HG02678 (cell line): ENCODE results near the gene RALGAPA1.
"Not testable (repeated sequence)": the region's sequence is repeated elsewhere in the genome, so short reads cannot be mapped to it uniquely, and the experiment has no call there.

Source experiments
- ATAC-seq: cut with Tn5 transposase; IDR thresholded peaks from one replicate; pipeline ENCODE4 v1.9.1; 2021; ENCODE audit warnings: mild to moderate bottlenecking, moderate library complexity; ENCODE audit not compliant: unreplicated experiment

Gene RALGAPA1

DNA sequence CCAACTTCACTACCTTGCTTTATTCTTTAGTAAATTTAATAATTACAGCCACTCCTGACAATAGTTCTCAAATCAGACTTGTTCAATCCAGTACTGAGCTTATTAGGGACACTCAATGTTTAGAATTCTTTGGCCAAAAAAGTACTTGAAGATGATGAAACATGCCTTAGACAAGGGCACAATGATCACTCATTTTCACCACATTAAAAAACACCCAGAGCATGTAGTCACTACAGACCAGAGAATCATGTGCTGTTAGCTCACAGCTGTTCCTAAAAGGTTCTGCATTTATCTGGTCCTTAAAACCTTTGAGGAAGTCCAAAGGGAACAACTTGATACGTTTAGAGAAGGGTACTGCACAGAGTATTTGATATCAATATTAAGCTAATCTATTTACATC, 176.4 kb downstream of the RALGAPA1 start:
- no peak for ATAC-seq

DNA sequence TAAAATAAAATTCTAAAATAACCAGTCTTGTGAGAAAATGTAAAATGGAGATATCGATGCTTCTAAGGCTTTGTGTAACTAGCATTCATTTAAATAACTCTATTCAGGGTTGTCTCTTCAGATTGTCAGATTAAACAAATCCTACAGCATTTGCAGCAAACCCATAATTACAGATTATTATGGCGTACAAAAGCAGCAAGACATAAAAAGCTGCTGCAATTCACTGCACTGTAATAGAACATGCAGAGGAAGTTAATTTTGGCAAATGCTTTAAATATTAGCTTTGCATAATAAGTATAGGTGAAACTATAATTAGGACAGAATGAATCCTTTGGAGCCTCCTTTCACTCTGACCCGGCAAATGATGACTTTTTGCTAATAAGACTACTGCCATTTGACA, 176.8 kb downstream of the RALGAPA1 start:
- ATAC-seq: no peak

DNA sequence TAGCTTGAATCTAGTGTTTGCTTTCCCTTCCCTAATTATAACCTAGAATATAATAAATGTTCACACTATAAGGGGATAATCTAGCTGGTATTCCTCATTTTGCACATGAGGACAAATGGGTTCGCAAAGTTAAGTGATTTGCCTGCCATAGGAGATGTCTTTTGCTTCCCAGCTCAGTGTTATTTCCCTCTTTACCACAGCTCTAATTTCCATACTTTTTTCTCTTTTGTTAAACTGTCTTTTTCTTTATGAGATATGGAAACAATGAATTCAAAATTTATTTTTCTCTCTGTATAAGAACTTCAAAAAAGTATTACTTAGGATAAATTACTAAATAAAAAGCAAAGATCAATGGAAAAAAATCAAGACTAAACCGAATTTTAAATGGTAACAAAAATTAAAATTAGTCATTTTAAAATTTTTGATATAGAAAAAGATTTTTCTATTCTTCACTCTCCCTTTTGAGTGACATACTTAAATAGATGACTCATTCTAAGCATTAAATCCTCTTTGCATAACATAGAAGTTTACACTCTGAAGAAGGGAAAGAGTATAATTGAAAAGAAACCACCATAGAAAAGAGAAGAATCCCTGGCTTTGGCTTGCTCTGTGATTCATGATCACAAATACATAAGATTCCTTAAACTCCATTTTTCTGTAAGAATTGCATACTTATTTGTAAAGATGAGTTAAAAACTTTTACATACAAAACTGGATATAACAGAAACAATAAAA, 177.9 kb downstream of the RALGAPA1 start:
- ATAC-seq: no peak

DNA sequence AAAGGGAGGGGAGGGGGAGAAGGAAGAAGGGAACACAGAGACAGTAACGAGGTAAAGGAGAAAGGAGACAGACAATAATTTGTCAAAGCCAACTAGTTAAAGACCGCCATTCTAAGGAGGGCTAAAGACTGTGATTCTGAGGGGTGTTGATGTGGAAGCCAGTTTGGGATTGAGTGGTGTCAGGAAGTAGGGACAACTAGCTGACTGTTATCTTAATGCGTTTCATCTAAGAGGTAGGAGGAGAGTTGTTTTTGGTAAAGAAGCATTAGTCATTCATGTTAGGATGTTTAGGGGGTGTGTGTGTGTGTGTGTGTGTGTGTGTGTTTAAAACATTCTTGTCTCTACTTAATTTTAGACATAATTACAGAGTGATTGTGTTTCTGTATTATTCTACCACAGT, 180.1 kb downstream of the RALGAPA1 start:
- ATAC-seq: no peak

DNA sequence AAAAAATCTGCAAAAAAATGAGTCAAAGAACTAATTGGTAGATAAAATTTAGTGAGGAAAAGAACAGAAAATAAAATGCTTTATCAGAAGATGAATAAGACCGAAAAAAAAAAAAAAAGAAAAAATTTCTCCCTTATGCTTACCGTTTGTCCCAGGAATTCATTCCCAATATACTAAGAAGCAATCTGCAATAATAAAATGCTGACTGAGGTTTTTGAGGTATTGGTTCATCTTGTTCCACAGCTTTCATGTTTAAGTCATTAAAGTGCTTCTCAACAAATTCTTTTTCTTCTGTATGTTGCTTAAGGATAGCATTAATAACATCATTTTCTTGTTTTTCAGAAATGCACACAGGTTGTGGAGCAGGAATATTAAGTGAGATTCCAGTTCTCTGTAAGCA, 182.1 kb downstream of the RALGAPA1 start:
- ATAC-seq: not testable (repeated sequence)

DNA sequence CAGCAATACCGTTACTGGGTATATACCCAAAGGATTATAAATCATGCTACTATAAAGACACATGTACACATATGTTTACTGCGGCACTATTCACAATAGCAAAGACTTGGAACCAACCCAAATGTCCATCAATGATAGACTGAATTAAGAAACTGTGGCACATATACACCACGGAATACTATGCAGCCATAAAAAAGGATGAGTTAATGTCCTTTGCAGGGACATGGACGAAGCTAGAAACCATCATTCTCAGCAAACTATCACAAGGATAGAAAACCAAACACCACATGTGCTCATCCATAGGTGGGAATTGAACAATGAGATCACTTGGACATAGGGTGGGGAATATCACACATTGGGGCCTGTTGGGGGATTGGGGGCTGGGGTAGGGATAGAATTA, 187.1 kb downstream of the RALGAPA1 start:
- ATAC-seq: not testable (repeated sequence)

DNA sequence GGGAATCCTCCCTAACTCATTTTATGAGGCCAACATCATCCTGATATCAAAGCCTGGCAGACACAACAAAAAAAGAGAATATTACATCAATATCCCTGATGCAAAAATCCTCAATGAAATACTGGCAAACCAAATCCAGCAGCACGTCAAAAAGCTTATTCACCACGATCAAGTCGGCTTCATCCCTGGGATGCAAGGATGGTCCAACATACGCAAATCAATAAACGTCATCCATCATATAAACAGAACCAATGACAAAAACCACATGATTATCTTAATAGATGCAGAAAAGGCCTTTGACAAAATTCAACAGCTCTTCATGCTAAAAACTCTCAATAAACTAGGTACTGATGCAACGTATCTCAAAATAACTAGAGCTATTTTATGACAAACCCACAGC, 189.1 kb downstream of the RALGAPA1 start:
- ATAC-seq: not testable (repeated sequence)

DNA sequence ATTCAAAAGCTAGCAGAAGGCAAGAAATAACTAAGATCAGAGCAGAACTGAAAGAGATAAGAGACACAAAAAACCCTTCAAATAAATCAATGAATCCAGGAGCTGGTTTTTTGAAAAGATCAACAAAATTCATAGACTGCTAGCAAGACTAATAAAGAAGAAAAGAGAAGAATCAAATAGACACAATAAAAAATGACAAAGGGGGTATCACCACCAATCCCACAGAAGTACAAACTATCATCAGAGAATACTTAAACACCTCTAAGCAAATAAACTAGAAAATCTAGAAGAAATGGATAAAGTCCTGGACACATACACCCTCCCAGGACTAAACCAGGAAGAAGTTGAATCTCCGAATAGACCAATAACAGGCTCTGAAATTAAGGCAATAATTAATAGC, 189.6 kb downstream of the RALGAPA1 start:
- not testable (repeated sequence) for ATAC-seq

DNA sequence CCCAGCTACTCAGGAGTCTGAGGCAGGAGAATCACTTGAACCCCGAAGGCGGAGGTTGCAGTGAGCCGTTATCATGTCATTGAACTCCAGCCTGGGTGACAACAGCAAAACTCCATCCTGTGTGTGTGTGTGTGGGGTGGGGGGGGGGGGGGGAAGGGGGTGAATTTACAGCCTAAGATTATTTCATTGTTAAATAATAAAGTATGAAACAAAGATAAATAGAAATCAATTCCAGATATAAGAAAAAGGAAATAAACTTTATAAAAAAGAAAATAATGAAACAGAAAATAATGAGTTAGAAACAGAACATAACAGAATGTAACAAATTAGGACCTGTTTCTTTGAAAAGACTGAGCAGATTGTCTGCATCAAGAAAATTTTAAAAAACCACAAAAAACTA, 191.6 kb downstream of the RALGAPA1 start:
- no peak for ATAC-seq

DNA sequence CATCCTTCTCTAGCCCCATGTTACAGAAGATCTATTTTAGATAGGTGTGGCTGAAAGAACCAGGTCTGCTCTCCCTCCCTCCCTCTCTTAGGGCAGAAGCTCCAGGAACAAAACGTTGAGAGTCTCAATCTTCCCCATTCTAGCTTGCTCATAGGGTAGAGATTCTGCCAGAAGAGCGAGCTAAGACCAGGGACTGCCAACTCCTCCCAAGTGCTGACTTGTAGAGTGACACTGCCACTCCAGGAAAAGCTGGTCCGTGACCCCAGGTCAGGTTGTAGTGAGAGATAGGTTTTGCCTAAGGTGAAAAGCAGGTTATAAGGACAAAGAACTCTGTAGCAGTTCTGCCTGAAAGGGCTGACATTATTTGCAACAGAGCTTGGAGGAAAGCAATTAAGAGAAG, 201.7 kb downstream of the RALGAPA1 start:
- ATAC-seq: no peak

DNA sequence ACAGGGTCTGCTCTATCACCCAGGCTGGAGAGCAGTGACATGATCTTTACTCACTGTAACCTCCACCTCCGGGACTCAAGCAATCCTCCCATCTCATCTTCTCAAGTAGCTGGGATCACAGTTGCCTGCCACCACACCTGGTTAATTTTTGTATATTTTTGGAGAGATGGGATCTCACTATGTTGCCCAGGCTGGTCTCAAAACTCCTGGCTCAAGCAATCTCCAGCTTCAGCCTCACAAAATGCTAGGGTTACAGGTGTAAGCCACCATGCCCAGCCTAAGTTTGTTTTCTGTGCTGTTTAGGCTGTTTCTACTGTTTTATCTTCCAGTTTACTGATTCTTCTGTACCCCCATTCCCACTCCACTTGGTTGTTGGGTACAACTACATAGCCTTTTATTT, 208.8 kb downstream of the RALGAPA1 start:
- ATAC-seq: no peak

DNA sequence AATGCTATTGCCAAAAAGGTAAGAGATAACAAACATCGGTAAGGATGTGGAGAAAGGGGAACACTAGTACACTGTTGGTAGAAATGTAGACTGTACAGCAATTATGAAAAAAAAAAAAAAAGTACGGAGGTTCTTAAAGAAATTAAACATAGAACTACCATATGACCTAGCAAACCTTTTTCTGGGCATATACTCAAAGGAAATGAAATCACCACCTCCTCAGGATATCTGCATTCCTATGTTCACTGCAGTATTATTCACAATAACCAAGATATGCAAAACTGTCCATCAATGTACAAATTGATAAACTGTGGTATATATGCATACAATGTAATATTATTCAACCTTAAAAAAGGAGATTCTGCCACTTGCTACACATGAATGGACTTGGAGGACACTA, 214.5 kb downstream of the RALGAPA1 start:
- no peak for ATAC-seq

DNA sequence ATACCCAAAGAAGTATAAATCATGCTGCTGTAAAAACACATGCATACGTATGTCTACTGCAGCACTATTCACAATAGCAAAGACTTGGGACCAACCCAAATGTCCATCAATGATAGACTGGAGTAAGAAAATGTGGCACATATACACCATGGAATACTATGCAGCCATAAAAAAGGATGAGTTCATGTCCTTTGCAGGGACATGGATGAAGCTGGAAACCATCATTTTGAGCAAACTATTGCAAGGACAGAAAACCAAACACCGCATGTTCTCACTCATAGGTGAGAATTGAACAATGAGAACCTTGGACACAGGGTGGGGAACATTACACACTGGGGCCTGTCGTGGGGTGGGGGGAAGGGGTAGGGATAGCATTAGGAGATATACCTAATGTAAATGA, 221.7 kb downstream of the RALGAPA1 start:
- ATAC-seq: not testable (repeated sequence)

DNA sequence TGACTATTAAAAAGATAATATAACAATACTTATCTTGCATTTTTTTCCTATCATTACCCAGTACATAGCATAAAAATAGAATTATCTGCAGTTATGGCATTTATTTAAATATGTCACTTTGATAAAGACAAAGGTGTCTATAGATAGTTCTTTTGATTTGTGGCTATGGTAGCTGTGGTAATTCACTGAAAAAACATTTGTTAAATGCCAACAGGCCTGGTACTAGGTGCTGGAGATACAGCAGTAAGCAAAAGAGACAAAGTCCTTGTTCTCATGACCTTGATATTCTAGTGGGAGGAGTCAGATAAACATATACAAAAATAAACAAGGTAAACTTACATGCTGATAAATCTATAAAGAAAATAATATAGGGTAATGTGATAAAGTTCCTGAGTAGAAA, 230.5 kb downstream of the RALGAPA1 start:
- ATAC-seq: no peak

DNA sequence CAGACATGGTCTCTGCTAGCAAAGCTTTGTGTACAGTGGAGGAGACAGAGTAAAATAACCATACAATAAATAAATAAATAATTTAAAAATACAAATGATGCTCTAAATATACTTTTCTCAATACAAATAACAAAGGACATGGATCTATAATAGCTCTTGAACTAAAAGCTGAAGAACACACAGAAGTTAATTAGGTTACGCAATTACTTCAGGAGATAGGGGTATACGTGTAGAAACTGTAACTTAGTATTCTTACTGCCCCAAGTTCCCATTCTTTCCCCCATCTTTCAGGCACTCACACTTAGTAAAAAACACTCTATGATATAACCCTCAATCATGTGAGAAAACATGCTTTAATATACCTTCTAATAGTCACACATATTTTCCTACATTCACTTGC, 231.0 kb downstream of the RALGAPA1 start:
- ATAC-seq: no peak

DNA sequence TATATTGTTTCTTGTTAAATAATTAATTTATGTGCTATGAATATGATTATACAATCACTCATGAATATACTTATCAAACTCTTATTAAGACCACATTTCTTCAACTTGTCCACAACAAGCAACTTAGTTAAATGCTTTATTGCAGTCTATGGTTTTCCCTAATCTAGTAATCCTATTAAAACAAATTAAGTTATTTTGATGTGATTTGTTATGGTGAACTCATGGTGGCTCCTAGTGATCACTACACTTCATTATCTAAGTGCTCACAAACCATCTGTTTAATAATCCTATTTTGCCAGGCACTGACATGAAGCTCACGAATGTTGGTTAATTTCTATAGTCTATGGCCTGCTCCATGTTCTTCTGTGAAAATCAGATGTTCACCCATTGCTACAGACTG, 232.2 kb downstream of the RALGAPA1 start:
- no peak for ATAC-seq

DNA sequence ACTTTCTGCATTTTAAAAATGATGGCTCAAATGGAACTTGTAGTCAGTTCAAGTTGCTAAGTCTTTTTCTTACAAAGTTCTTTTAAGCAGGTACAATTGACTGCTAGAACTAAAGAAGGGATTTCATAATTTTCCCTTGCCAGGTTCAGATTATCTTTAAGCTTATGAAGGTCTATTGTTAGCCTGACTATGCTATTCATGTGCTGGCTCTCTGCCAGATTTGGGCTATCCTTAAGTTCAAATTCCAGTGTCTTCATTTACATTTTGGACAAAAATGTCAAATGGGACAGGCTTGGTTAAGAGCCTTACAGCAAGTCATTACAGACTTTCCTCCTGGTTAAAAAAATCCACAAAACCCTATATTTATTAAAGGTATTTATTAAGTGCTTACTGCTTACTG, 232.8 kb downstream of the RALGAPA1 start:
- no peak for ATAC-seq

DNA sequence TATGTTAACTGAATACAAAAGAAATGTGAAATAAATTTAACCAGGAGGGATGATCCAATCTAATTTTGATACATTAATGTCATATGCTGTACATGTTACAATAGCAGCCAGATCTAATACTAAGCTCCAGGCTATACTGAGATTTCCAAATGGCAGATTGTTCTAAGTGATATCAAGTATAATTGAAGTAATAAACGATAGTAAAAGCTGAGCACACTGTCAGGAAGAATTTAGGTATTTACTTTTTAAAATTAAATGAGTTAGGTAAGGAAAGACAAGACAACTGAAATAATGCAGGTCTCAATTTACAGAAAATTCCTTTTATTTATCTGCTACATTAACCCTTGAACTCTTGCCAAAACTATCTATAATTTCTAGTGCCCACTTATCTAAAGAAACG, 235.2 kb downstream of the RALGAPA1 start:
- ATAC-seq: no peak

DNA sequence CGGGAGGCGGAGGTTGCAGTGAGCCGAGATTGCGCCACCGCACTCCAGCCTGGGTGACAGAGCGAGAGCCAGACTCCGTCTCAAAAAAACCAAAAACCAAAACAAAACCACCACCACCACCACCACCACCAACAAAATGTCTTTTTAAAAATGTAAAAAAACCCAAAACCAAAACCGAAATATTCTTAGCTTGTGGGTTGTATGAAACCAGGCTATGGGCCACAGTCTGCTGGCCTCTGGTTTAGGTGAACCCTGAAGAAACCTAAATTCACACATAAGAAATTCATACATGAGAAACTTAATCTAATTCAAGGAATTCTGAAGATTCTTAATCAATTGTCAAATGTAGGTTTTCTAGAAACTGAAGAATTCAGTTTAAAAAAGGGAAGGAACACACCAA, 237.5 kb downstream of the RALGAPA1 start:
- peak; percentile 48 for ATAC-seq

DNA sequence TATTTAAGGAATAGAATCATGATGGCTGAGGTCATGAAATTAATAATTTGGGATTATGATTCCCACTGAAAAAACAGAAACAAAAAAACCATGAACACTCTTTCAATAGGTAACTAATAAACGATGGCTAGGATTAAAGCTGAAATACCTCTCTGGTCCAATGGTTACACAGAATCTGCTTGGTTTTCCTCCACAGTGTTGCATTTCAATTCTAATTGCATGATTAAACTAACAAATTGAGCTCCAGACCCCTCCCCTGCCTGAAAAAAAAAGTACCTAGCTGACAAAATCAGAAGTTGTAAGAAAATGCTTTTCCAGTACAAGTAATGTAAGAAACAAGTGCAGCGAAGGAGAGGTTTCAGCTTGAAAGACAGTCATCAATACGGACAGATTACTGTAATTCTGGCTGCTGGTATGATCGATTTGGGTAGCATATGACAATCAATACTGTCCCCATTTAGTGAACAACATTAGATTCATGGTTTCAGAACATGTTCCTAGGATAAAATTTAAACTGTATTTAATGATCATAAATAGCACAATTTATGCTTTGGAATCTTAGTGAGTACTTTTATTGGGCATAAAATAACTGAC, 243.1 kb downstream of the RALGAPA1 start:
- ATAC-seq: no peak

DNA sequence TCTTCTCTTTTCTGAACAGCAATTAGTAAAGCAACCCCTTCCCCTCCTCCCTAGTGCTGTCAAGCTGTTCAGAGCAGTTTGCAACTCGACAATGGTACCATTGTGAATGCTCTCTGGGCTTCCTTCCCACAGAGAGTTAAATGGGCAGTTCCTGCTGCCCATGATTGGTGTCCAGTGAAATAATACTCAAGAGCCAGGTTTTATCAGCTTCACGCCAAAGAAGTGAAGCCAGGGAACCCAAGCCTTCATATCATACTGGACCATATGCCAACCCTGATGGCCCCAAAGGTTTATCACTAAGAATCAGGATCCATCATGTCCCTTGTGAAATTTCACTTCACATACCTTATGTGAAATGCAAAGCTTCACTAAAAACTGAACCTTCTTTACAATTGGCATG, 250.4 kb downstream of the RALGAPA1 start:
- no peak for ATAC-seq

DNA sequence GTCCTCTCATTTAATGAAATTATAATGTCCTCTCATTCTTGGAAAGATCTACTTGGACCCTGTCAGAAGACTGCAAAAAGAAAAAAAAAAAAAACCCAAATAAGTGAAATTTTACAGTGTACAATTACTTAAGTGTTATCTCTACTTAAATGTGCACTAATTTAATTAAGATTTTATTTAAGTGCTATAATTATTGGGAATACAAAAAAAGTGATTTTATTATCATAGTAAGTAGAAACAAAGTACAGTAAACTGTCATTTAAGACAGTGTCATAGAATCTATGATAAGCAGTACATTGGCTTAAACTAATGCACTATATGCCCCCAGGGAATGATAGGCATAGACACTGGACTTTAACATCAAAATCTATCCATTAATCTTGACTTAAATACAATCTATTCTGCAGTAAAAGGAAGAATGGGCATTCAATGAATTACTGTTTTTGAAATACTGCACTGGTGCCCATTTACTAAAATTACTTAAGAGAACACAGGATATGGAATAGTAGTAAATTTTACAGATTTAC, 251.8 kb downstream of the RALGAPA1 start:
- no peak for ATAC-seq

DNA sequence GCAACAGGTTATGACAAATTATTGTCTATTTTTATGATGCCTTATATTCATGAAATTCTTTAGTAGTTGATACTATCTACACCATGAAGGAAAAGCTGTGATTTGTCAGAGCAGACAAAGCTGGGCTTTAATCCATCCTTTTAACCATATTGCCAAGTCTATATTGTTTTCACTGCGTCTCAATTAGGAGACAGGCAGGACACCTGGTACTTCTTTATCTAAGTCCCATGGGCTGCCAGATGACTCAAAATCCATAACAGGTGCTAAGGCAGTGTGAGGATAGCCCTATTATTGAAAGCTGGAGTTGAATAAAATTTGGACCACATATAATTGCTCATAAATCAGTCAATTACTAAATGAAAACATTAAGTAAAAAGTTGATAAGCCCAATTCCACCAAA, 252.5 kb downstream of the RALGAPA1 start:
- no peak for ATAC-seq
